Measurements from ENCODE around the gene DUSP6. TPM values are rescaled to one million over a fixed set of nuclear protein-coding genes. Genes with fewer than 3 reads are reported as not detected.

Gene DUSP6
- polyA plus RNA-seq, 6 donors from 2014 or later = 23.1 to 63.0 (median 35.7) TPM

DNA sequence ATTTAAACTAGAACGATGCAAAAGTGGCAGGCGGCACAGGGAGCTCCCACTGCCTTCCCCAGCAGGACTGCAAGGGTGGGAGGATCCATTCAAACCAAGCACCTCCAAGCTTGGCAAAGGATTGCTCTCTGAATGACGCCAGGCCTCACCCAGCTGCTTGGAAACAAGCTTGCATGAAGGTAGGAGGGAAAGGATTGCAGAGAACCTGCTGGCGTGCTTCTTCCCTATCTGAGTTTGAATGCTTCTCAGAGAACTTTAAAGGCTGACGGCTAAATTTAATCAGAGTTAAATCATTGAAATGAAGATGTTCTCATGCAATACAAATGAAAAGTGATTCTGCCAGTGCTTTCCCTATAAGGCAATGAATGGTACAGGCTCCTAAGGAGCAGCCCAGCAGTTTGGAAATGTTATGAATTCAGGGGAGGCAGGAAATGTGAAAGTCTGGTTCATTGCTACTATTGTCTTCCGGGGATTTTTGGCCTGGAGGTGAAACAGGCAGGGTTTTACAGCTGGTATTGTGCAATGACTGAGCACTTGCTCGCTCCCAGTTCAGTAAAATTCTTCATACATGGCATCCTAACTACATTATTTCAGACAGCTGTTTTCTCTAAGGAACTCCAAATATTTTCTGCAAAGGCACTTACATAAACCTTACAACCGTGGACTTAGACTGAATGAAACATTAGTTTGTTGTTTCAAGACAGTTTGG is 31.9 kb upstream of the DUSP6 start:
- no peak for ATAC-seq (ENCODE audit: low read depth in 2 of 2)
- Mint-ChIP-seq H3K27me3 (peaks cover 0 to 4% (median 0%) of the 10 kb centered on the region in 3 donors), H3K9me3 (no peaks in the 10 kb centered on the region), H3K27ac (no peak overlapping the region), H3K36me3 (no peaks in the 10 kb centered on the region), H3K4me3 (no peak overlapping the region), H3K4me1 (peaks cover under 1 to 5% (median 3%) of the 10 kb centered on the region in 3 donors)
- no peak for DNase-seq

DNA sequence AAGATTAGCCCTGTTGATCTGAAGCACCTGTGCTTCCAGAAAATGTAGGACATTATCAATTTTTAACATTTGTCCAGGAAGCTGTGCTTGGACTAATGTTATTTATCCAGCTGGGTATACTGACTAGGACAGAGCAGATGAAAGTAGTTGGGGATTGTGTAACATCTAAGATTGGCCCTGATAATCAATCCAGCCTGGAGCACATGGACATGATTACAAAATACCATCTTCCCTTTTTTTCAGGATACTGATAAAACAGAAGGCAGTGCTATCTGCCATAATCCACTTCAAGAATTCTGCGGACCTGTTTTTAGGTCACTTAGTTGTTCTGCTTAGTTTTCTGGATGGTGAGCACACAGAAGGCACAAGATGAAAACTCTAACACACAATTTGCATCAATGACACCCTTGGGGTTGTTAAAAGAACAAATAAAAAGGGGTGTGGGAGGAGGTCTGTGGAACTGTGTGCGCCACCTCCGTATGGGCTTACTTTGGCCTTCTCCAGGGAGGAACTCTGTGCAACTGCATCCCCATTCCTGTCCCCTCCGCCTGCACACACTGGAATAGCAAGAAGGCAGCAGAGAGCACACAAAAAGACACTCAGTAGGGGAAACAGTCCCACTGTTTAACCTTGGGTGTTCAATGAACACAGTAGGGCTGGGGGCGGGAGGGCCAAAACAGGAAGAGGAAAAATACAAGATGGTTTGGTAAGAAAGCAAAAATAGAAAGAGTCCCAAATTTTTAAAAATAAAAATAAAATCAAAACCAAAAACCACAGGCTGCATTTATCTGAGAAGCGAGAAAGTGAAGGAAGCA is 31.1 kb upstream of the DUSP6 start:
- Mint-ChIP-seq H3K27ac (peak overlapping the region in 3 of 6 donors; percentile 27 to 75 (median 37)), H3K4me3 (no peak overlapping the region), H3K36me3 (no peaks in the 10 kb centered on the region), H3K27me3 (peaks cover 0 to 4% (median 0%) of the 10 kb centered on the region in 3 donors), H3K4me1 (peaks cover 0 to 5% (median 3%) of the 10 kb centered on the region in 3 donors), H3K9me3 (no peaks in the 10 kb centered on the region)
- ATAC-seq (ENCODE audit: low read depth in 2 of 2) (no peak), DNase-seq (no peak)

DNA sequence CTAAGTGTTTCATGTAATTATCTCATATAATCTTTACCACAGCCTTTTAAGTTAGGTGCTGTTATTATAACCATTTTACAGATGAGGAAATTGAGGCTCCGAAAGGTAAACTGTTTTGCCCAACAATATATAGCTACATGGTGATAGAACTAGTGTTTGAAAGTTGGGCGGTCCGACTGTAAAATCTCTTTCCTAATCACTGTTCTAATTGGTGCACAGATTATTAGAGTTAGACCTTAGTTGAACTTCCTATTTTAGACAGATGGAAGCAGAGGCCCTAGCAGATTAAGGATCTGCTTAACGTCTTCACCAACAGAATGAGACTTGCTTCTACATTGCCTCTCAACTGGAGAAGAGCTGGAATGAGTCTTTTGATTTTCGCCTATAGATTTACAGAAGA is 30.0 kb upstream of the DUSP6 start:
- H3K36me3 Mint-ChIP-seq = peaks cover 5 to 7% of the 10 kb centered on the region in 2 donors
- peaks cover 0 to 5% (median 3%) of the 10 kb centered on the region in 3 donors for H3K4me1 Mint-ChIP-seq
- H3K27ac Mint-ChIP-seq = no peak overlapping the region
- peaks cover 0 to 4% (median 0%) of the 10 kb centered on the region in 3 donors for H3K27me3 Mint-ChIP-seq
- no peaks in the 10 kb centered on the region for H3K9me3 Mint-ChIP-seq
- ATAC-seq (ENCODE audit: low read depth in 2 of 2) = no peak
- H3K4me3 Mint-ChIP-seq = no peak overlapping the region
- DNase-seq = no peak

DNA sequence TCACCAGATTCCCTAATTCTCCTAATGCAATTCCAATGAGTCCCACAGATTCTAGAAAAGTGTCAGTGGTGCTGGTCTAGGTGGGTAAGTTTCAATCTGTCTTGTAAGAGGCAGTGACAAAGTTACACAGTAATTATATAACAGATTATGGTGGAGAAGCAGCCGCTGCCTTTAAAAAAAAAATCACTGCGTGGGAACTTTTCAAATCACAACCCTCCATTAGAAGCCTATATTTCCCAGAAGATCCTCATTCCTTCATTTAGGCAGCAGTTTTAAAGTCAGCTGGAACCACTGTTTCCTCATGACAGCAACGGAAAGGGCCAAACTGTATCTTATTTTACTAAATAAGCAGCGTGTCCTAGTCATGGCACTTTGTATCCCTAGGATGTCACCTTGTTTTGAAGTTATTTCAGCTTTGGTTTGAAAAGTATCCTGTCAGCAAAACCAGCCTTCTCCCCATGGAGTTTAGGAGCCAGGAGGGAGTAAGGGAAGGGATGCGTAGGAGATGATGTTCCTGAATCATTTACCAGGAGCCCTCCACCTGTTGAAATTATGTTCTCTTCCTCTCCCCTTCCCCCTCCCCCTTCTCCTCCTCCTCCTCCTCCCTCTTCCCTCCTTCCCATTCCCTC is 27.7 kb upstream of the DUSP6 start:
- no peak for ATAC-seq (ENCODE audit: low read depth in 2 of 2)
- H3K4me3 Mint-ChIP-seq = no peak overlapping the region
- peaks cover 0 to 4% (median 0%) of the 10 kb centered on the region in 3 donors for H3K27me3 Mint-ChIP-seq
- peaks cover 0 to 5% (median 3%) of the 10 kb centered on the region in 3 donors for H3K4me1 Mint-ChIP-seq
- no peak overlapping the region for H3K27ac Mint-ChIP-seq
- DNase-seq = no peak
- H3K36me3 Mint-ChIP-seq = peaks cover 5 to 7% of the 10 kb centered on the region in 2 donors
- no peaks in the 10 kb centered on the region for H3K9me3 Mint-ChIP-seq

DNA sequence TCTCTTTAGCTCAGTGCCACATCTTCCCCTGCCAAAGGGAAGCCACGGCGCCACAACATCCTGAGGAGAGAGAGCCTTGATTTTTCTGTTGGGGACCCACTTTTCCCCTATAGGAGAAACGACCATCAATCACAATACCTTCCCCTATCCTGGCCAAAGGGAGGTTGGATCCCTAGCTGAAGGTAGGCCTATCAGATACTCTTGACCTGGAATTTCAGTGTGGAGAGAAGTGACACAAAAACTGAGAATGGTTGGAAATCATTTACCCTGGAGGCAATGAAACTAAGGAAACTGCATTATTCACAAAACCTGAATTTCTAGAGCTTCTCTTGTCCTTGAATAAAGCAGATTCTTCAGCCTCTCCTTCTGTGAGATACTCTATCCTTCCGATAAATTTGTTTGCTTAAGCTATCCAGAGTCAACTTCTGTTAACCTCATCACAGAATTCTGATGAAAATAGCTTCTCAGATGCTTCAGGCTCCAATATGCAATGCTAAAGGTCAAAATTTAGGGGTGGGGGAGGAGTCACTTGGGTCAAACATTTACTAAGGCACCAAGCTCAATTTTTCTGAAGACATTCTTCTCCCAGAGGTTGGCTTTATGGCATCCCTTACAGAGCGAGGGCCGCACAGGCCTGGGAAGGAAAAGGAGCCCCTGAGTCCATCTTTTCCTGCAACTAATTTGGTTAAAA is 27.0 kb upstream of the DUSP6 start:
- Mint-ChIP-seq H3K27me3 (peaks cover 0 to 4% (median 0%) of the 10 kb centered on the region in 3 donors), H3K36me3 (peaks cover 5 to 7% of the 10 kb centered on the region in 2 donors), H3K27ac (no peak overlapping the region), H3K4me3 (no peak overlapping the region), H3K9me3 (no peaks in the 10 kb centered on the region), H3K4me1 (peaks cover 0 to 5% (median 3%) of the 10 kb centered on the region in 3 donors)
- ATAC-seq (ENCODE audit: low read depth in 2 of 2) (no peak), DNase-seq (no peak)

DNA sequence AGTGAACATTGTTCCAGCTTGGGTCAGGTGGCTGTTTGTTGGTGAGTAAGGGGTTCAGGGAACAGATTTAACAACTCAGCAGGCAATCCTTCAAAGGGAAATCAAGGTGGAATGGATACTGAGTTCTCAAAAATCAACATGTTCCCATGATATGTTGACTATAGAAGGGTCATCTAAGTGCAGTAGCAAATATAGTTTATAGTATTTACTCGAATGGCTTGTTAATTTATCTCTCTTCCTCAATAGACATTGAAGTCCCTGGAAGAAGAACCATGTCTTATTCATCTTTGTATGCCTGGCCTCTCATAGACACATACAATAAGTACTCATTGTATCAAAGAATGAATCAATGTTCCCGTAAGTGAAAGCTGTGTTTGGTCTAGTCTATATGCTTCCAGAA is 24.5 kb upstream of the DUSP6 start:
- Mint-ChIP-seq H3K9me3 (no peaks in the 10 kb centered on the region), H3K27ac (peak overlapping the region in 1 of 6 donors; percentile 62), H3K27me3 (no peaks in the 10 kb centered on the region), H3K4me3 (no peak overlapping the region), H3K36me3 (peaks cover 5 to 7% of the 10 kb centered on the region in 2 donors), H3K4me1 (no peaks in the 10 kb centered on the region)
- ATAC-seq (ENCODE audit: low read depth in 2 of 2) = no peak
- DNase-seq = no peak

DNA sequence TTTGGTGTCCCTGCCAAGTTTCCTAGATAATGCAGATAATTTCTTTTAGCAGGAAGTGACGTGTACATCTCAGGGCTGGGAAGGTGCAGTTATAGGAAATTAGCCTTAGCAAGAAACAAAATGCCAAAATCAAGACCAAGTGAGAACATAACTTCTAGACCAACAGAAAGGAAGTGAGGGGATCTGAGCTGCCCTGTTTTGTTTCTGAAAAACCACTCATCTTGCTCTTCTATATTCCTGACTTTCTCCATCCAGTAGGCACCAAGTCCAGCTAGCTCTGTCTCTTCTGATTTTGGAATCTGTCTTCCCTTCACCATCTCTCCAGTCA is 23.9 kb upstream of the DUSP6 start:
- DNase-seq (no peak), ATAC-seq (ENCODE audit: low read depth in 2 of 2) (no peak)
- Mint-ChIP-seq H3K27me3 (no peaks in the 10 kb centered on the region), H3K36me3 (peaks cover 5 to 7% of the 10 kb centered on the region in 2 donors), H3K4me3 (no peak overlapping the region), H3K27ac (no peak overlapping the region), H3K4me1 (no peaks in the 10 kb centered on the region), H3K9me3 (no peaks in the 10 kb centered on the region)

DNA sequence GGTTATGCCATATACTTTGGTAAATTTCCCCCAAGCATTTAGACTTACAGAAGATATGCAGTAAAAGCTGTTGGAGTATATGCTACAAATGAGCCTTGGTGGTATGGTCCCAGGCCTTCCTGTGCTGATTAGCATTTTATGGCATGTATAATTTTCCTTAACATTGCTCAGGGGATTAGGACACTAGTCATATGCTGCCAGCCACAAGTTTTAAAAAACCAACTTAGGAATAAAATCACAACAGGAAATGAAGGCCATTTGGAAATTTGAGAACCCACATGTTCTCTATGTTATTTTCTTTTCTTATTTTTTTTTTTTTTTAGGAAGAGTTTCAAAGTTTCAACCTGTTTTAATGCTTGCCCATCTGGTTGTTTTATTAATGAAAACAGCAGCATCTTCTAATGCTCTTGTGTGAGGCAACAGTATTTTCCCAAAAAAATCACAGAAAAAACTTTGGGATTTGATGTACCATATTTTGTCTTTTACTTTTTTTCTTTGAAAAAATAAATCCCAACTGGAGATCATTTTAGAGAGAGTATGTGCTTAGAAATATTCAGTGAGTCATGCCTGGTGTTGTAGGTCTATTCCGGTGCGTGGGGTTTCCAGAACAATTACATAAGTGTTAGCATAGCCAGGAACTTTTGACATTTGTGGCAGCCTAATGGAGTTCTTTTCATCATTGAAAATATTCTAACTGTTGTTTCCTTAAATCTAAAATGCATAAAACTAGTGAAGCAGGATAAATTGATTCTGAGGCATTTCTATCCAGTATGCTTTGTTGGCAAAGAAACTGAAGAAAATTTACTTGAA is 21.7 kb upstream of the DUSP6 start:
- peaks cover 4 to 18% (median 15%) of the 10 kb centered on the region in 3 donors for H3K4me1 Mint-ChIP-seq
- no peaks in the 10 kb centered on the region for H3K9me3 Mint-ChIP-seq
- no peaks in the 10 kb centered on the region for H3K27me3 Mint-ChIP-seq
- no peak overlapping the region for H3K4me3 Mint-ChIP-seq
- DNase-seq (no peak), ATAC-seq (ENCODE audit: low read depth in 2 of 2) (no peak)
- H3K36me3 Mint-ChIP-seq = peaks cover 5 to 7% of the 10 kb centered on the region in 2 donors
- H3K27ac Mint-ChIP-seq = peak overlapping the region in 1 of 6 donors; percentile 24

DNA sequence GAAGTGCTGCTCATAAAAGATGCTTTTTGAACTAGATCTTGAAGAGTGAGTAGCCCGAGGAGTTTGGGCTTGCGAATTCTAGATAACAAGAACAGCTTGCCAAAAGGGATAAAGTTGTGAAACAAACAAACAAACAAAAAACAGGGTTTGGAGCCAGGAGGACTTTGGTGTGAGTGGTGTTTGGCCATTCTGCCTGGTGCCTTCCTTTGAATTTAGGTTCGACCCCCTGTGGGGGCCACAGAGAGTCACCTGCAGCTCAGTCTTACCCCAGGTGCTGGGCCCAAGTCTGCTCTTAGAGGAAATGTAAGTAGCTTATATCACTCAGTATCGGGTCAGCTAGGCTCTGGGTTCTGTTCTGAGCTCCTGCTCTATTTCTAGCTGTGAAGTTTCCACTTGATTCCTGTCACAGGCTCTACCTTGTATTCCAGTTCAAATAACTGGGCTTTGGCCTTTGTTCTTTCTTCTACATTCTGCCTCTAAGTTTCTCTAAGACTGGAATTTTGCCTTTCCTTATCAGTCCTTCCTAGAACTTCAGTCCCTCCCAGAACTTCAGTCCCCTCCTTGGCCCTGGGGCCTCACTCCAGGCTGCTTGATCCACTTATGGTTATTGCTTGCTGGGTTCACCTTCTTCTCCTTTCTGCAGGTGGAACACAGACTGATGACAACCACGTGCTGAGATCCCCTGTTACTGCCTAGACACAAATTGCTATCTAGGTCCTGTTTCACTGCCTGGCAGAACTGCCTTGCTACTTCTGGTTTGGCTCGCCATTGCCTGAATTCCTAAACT is 20.5 kb upstream of the DUSP6 start:
- no peak overlapping the region for H3K4me3 Mint-ChIP-seq
- H3K27ac Mint-ChIP-seq = peak overlapping the region in 3 of 6 donors; percentile 47 to 77 (median 68)
- H3K4me1 Mint-ChIP-seq = peaks cover 4 to 18% (median 15%) of the 10 kb centered on the region in 3 donors
- H3K27me3 Mint-ChIP-seq = no peaks in the 10 kb centered on the region
- DNase-seq (no peak), ATAC-seq (ENCODE audit: low read depth in 2 of 2) (no peak)
- peaks cover under 1 to 3% of the 10 kb centered on the region in 2 donors for H3K36me3 Mint-ChIP-seq
- H3K9me3 Mint-ChIP-seq = no peaks in the 10 kb centered on the region

DNA sequence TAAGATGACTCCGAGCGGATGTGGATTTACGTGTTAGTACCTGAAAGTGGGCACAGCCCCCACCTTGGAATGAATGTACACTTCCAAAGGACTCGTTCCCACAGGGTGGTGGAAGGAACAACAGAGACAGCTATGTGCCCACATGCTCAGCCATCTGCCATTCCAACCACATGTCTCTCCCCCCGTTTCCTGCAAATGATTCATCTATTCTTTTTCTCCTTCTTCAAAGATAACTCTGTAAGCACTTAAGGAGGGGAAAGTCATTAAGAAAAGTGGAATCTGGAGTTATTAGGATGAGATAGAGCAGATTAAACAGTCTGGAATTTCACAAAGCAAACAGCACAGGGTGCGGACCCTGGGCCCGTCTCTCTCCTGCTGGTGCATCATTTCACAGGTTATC is 18.5 kb upstream of the DUSP6 start:
- ATAC-seq (ENCODE audit: low read depth in 2 of 2) = no peak

DNA sequence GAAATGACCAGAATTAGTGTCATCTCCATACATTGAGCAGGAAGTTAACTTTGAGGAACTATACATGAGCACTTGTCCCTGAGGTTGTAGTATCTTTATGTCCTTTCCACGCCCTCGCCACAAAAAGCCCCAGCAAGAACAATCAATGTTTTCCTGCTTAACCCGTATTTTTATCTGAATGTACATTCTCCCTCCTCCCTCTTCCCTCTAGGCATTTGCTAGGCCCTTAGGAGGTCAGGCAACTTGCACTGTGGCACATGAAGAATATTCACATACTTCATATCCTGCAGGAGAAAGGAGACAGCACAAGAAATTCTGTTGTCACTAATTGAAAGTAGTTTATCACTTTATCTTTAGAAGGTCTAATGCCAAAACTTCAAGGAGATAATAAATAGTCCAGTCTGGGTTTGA is 18.1 kb upstream of the DUSP6 start:
- Mint-ChIP-seq H3K9me3 (no peaks in the 10 kb centered on the region), H3K27me3 (no peaks in the 10 kb centered on the region), H3K4me3 (no peak overlapping the region), H3K36me3 (no peaks in the 10 kb centered on the region), H3K27ac (peak overlapping the region in 1 of 6 donors; percentile 82), H3K4me1 (peaks cover 4 to 18% (median 15%) of the 10 kb centered on the region in 3 donors)
- no peak for DNase-seq
- ATAC-seq (ENCODE audit: low read depth in 2 of 2) = no peak

More for the DNA sequence above, 18.5 kb upstream of the DUSP6 start:
- H3K9me3 Mint-ChIP-seq = no peaks in the 10 kb centered on the region
- DNase-seq = no peak
- H3K36me3 Mint-ChIP-seq = no peaks in the 10 kb centered on the region
- no peaks in the 10 kb centered on the region for H3K27me3 Mint-ChIP-seq
- H3K4me1 Mint-ChIP-seq = peaks cover 4 to 18% (median 15%) of the 10 kb centered on the region in 3 donors
- no peak overlapping the region for H3K4me3 Mint-ChIP-seq
- H3K27ac Mint-ChIP-seq = peak overlapping the region in 2 of 6 donors; percentile 20 to 30

DNA sequence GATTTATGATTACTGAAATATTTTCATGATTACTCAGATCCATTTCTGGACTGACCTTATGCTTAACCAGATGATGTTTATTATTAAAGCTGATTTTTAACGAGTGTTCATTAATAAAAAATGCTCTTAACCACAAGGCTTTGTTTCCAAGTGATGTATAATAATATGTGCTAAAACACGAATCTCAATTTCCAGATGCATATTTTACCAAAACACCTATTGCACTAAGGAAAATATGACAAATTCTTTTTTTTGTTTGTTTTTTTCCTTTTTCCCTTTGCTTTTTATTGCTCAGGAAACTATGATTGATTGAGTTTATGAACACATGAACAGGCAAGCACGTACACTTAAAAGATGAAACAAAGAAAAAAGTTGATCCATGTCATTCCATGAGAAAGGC is 16.9 kb upstream of the DUSP6 start:
- Mint-ChIP-seq H3K27ac (no peak overlapping the region), H3K27me3 (no peaks in the 10 kb centered on the region), H3K4me3 (no peak overlapping the region), H3K36me3 (no peaks in the 10 kb centered on the region), H3K4me1 (peaks cover 4 to 18% (median 17%) of the 10 kb centered on the region in 3 donors), H3K9me3 (no peaks in the 10 kb centered on the region)
- no peak for ATAC-seq (ENCODE audit: low read depth in 2 of 2)
- DNase-seq = no peak

All from naive B cell (primary cell).